ENCODE measurements around the gene COL6A5. TPM values are rescaled to one million over a fixed set of nuclear protein-coding genes. Genes with fewer than 3 reads are reported as not detected.

The COL6A5 gene
- total RNA-seq, 1 donor from 2014 or later, result 4.5 TPM

GRCh38 chr3:130414457-130414856, 69.0 kb downstream of the COL6A5 start:
- intact Hi-C loops (cut with DNase I), result no loop called here
- TF ChIP-seq CTCF (IDR thresholded peaks at IDR 0.05), result no peak
- H3K27me3 ChIP-seq (ENCODE audit: low read depth), result no peaks in the 10 kb centered on the region
- H3K27ac ChIP-seq, result no peak overlapping the region
- no peaks in the 10 kb centered on the region for H3K9me3 ChIP-seq
- ATAC-seq, result no peak
- no peaks in the 10 kb centered on the region for H3K36me3 ChIP-seq
- no peaks in the 10 kb centered on the region for H3K4me1 ChIP-seq
- H3K4me3 ChIP-seq, result no peak overlapping the region
- no peak for DNase-seq

- DNase-seq (no peak), ATAC-seq (no peak)
- no peaks in the 10 kb centered on the region for H3K9me3 ChIP-seq
- TF ChIP-seq CTCF (IDR thresholded peaks at IDR 0.05), result no peak
- no peaks in the 10 kb centered on the region for H3K4me1 ChIP-seq
- no peaks in the 10 kb centered on the region for H3K27me3 ChIP-seq (ENCODE audit: low read depth)
- intact Hi-C loops (cut with DNase I), result no loop called here
- H3K36me3 ChIP-seq, result no peaks in the 10 kb centered on the region
- H3K4me3 ChIP-seq, result no peak overlapping the region
- H3K27ac ChIP-seq, result no peak overlapping the region
Observed at GRCh38 chr3:130420466-130420865, 75.0 kb downstream of the COL6A5 start.

- no peak for TF ChIP-seq CTCF (IDR thresholded peaks at IDR 0.05)
Observed at GRCh38 chr3:130423064-130423463, 77.6 kb downstream of the COL6A5 start.

GRCh38 chr3:130424837-130425236, 79.4 kb downstream of the COL6A5 start:
- Histone ChIP-seq H3K9me3 (no peaks in the 10 kb centered on the region), H3K36me3 (no peaks in the 10 kb centered on the region), H3K4me1 (no peaks in the 10 kb centered on the region), H3K27ac (no peak overlapping the region), H3K4me3 (no peak overlapping the region), H3K27me3 (ENCODE audit: low read depth) (no peaks in the 10 kb centered on the region)
- TF ChIP-seq CTCF (IDR thresholded peaks at IDR 0.05), result no peak
- no peak for ATAC-seq
- intact Hi-C loops (cut with DNase I), result no loop called here
- DNase-seq, result no peak

More at GRCh38 chr3:130423064-130423463, 77.6 kb downstream of the COL6A5 start:
- DNase-seq (no peak), ATAC-seq (no peak)
- Histone ChIP-seq H3K4me3 (no peak overlapping the region), H3K27ac (no peak overlapping the region), H3K27me3 (ENCODE audit: low read depth) (no peaks in the 10 kb centered on the region), H3K9me3 (no peaks in the 10 kb centered on the region), H3K36me3 (no peaks in the 10 kb centered on the region), H3K4me1 (no peaks in the 10 kb centered on the region)
- intact Hi-C loops (cut with DNase I), result no loop called here

GRCh38 chr3:130425484-130425883, 80.0 kb downstream of the COL6A5 start:
- Histone ChIP-seq H3K4me1 (no peaks in the 10 kb centered on the region), H3K9me3 (no peaks in the 10 kb centered on the region), H3K36me3 (no peaks in the 10 kb centered on the region), H3K27me3 (ENCODE audit: low read depth) (no peaks in the 10 kb centered on the region), H3K27ac (no peak overlapping the region), H3K4me3 (no peak overlapping the region)
- intact Hi-C loops (cut with DNase I), result no loop called here
- TF ChIP-seq CTCF (IDR thresholded peaks at IDR 0.05), result no peak
- DNase-seq (no peak), ATAC-seq (no peak)

- intact Hi-C loops (cut with DNase I), result no loop called here
- H3K36me3 ChIP-seq, result no peaks in the 10 kb centered on the region
- H3K4me3 ChIP-seq, result no peak overlapping the region
Observed at GRCh38 chr3:130426206-130426605, 80.7 kb downstream of the COL6A5 start.

More at GRCh38 chr3:130426206-130426605, 80.7 kb downstream of the COL6A5 start:
- Histone ChIP-seq H3K9me3 (no peaks in the 10 kb centered on the region), H3K4me1 (no peaks in the 10 kb centered on the region), H3K27ac (no peak overlapping the region), H3K27me3 (ENCODE audit: low read depth) (no peaks in the 10 kb centered on the region)
- ATAC-seq (no peak), DNase-seq (no peak)
- TF ChIP-seq CTCF (IDR thresholded peaks at IDR 0.05), result no peak
